22Rv1 (cell line): ENCODE measurements around the gene AZGP1.

Experiments
- ZFX ChIP-seq: fragments of 450-650 bp; IDR thresholded peaks from 2 replicates; pipeline ENCODE4 v1.6.1; 2017; ENCODE audit warnings: antibody characterized with exemption, borderline replicate concordance
- TF ChIP-seq, protein P1 (sequence below): fragments of 450-650 bp; IDR thresholded peaks from 2 replicates; pipeline ENCODE4 v1.5.1; 2017; ENCODE audit warnings: mild to moderate bottlenecking

- TF ChIP-seq, protein P1, sequence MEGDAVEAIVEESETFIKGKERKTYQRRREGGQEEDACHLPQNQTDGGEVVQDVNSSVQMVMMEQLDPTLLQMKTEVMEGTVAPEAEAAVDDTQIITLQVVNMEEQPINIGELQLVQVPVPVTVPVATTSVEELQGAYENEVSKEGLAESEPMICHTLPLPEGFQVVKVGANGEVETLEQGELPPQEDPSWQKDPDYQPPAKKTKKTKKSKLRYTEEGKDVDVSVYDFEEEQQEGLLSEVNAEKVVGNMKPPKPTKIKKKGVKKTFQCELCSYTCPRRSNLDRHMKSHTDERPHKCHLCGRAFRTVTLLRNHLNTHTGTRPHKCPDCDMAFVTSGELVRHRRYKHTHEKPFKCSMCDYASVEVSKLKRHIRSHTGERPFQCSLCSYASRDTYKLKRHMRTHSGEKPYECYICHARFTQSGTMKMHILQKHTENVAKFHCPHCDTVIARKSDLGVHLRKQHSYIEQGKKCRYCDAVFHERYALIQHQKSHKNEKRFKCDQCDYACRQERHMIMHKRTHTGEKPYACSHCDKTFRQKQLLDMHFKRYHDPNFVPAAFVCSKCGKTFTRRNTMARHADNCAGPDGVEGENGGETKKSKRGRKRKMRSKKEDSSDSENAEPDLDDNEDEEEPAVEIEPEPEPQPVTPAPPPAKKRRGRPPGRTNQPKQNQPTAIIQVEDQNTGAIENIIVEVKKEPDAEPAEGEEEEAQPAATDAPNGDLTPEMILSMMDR: no peak
- no peak for TF ChIP-seq ZFX
Measured at GRCh38 chr7:99994819-99995218, 19.0 kb upstream of the AZGP1 start.
